Ishikawa (cell line): ENCODE measurements around the gene DNAJC5.

Source experiments
- CEBPB ChIP-seq: IDR thresholded peaks from 2 replicates; pipeline ENCODE4 v1.6.1; 2012
- CREB1 ChIP-seq: IDR thresholded peaks from 2 replicates; pipeline ENCODE4 v1.6.1; 2012; ENCODE audit warnings: low read depth
- EGR1 ChIP-seq: IDR thresholded peaks from 2 replicates; pipeline ENCODE4 v1.6.1; 2012
- EP300 ChIP-seq: IDR thresholded peaks from 2 replicates; pipeline ENCODE4 v1.6.1; 2012; ENCODE audit warnings: borderline replicate concordance
- FOXM1 ChIP-seq: IDR thresholded peaks from 2 replicates; pipeline ENCODE4 v1.6.1; 2012; ENCODE audit warnings: low read depth, borderline replicate concordance
- MAX ChIP-seq: IDR thresholded peaks from 2 replicates; pipeline ENCODE4 v1.6.1; 2012
- NFIC ChIP-seq: IDR thresholded peaks from 2 replicates; pipeline ENCODE4 v1.6.1; 2012
- RAD21 ChIP-seq: IDR thresholded peaks from 2 replicates; pipeline ENCODE4 v1.6.1; 2012; ENCODE audit warnings: low read depth
- REST ChIP-seq: IDR thresholded peaks from 2 replicates; pipeline ENCODE4 v1.6.1; 2012; ENCODE audit warnings: low read depth, mild to moderate bottlenecking
- TAF1 ChIP-seq: IDR thresholded peaks from 2 replicates; pipeline ENCODE4 v1.6.1; 2012; ENCODE audit warnings: low read depth, mild to moderate bottlenecking
- TCF12 ChIP-seq: IDR thresholded peaks from 2 replicates; pipeline ENCODE4 v1.6.1; 2012; ENCODE audit warnings: low read depth
- TEAD4 ChIP-seq: IDR thresholded peaks from 2 replicates; pipeline ENCODE4 v1.6.1; 2012
- USF1 ChIP-seq: IDR thresholded peaks from 2 replicates; pipeline ENCODE4 v1.6.1; 2012
- YY1 ChIP-seq: IDR thresholded peaks from 2 replicates; pipeline ENCODE4 v1.6.1; 2012; ENCODE audit warnings: low read depth
- ZBTB7A ChIP-seq: IDR thresholded peaks from 2 replicates; pipeline ENCODE4 v1.6.1; 2012; ENCODE audit warnings: low read depth

DNAJC5 gene

GRCh38 chr20:63859166-63859699 lies 35.7 kb upstream of the DNAJC5 start:
- TF ChIP-seq FOXM1 (no peak), RAD21 (no peak), REST (no peak), TEAD4 (no peak), ZBTB7A (no peak)

GRCh38 chr20:63860325-63861051 lies 34.4 kb upstream of the DNAJC5 start:
- TF ChIP-seq MAX: no peak
- TF ChIP-seq CEBPB: no peak
- no peak for TF ChIP-seq RAD21
- no peak for TF ChIP-seq FOXM1
- TF ChIP-seq EP300: no peak
- TF ChIP-seq TCF12: no peak
- no peak for TF ChIP-seq USF1
- no peak for TF ChIP-seq REST
- TF ChIP-seq TEAD4: no peak
- no peak for TF ChIP-seq NFIC
- TF ChIP-seq YY1: no peak
- TF ChIP-seq EGR1: no peak
- TF ChIP-seq CREB1: no peak
- no peak for TF ChIP-seq TAF1
- no peak for TF ChIP-seq ZBTB7A

GRCh38 chr20:63861365-63861934 lies 33.5 kb upstream of the DNAJC5 start, which contains the start of gene ABHD16B:
ABHD16B (plus strand) TSS chr20:63861498; CDS start chr20:63861541, 43 bp downstream.
- no peak for TF ChIP-seq YY1
- no peak for TF ChIP-seq RAD21
- no peak for TF ChIP-seq REST
- TF ChIP-seq TEAD4: no peak
- no peak for TF ChIP-seq EGR1
- no peak for TF ChIP-seq EP300
- TF ChIP-seq CREB1: no peak

- no peak for TF ChIP-seq YY1
- no peak for TF ChIP-seq USF1
- TF ChIP-seq TCF12: no peak
- TF ChIP-seq TEAD4: no peak
- no peak for TF ChIP-seq TAF1
- no peak for TF ChIP-seq EGR1
- no peak for TF ChIP-seq ZBTB7A
Measured at GRCh38 chr20:63861981-63862901, 32.7 kb upstream of the DNAJC5 start.
